GM12878 (cell line): ENCODE measurements around the gene POTEG.
"Not testable (repeated sequence)": the region's sequence is repeated elsewhere in the genome, so short reads cannot be mapped to it uniquely, and the experiment has no call there.

ENCODE experiments used
- BCL11A ChIP-seq: IDR thresholded peaks from 2 replicates; pipeline ENCODE4 v1.6.1; 2011; ENCODE audit warnings: low read depth, low read length
- CEBPZ ChIP-seq: fragments of 150-350 bp; IDR thresholded peaks from 2 replicates; pipeline ENCODE4 v1.6.1; 2016; ENCODE audit warnings: low read depth, low read length
- E2F4 ChIP-seq: IDR thresholded peaks from 2 replicates; pipeline ENCODE4 v1.6.1; 2012; ENCODE audit warnings: low read depth, low read length, improper control_type of control experiment
- HDAC2 ChIP-seq: fragments of 200-600 bp; sonication (generic); IDR thresholded peaks from 2 replicates; pipeline ENCODE4 v1.6.1; 2017
- MAX ChIP-seq: IDR thresholded peaks from 2 replicates; pipeline ENCODE4 v1.6.1; 2012; ENCODE audit warnings: low read depth, low read length, improper control_type of control experiment
- RAD21 ChIP-seq: IDR thresholded peaks from 2 replicates; pipeline ENCODE4 v1.6.1; 2011; ENCODE audit warnings: mild to moderate bottlenecking, low read depth, low read length, moderate library complexity; ENCODE audit not compliant: insufficient read depth
- SIN3A ChIP-seq: IDR thresholded peaks from 2 replicates; pipeline ENCODE4 v1.6.1; 2012; ENCODE audit warnings: low read depth, low read length, improper control_type of control experiment
- SP1 ChIP-seq: IDR thresholded peaks from one replicate; pipeline ENCODE4 v1.6.1; 2011; ENCODE audit warnings: low read depth, low read length

- TF ChIP-seq BCL11A, RAD21, E2F4, SIN3A, MAX, HDAC2, SP1, CEBPZ: not testable (repeated sequence)
These were observed 71.3 kb downstream of the POTEG start for GRCh38 chr14:19362803-19363202.
